ENCODE results near the gene DCP1A.
A peak's percentile ranks its signal among the peaks of the same experiment; 100 is the strongest.
"Not testable (repeated sequence)": the region's sequence is repeated elsewhere in the genome, so short reads cannot be mapped to it uniquely, and the experiment has no call there.

The DCP1A gene

DNA sequence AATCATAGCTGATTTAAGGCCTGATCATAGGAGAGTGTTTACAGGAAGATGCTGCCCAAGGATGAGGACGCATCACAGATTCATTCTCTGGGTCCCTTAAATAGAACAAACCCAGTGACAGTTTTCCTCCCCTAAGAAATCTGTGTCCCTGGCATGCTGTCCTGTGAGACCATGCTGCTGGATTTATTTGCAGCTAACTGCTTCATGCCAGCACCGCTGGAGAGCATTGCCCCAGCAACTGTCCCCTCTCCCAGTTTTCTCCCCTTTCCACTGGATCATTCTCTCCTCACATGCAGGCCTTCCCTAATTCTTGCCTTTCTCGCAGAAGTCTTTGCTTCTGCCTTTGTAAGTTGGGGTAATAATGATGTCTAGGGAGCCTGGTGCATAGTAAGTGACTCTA lies 29.3 kb upstream of the DCP1A start:
- no peak overlapping the region for H3K4me3 ChIP-seq (ENCODE audit: low read depth, low read length)
- TF ChIP-seq, protein P1, sequence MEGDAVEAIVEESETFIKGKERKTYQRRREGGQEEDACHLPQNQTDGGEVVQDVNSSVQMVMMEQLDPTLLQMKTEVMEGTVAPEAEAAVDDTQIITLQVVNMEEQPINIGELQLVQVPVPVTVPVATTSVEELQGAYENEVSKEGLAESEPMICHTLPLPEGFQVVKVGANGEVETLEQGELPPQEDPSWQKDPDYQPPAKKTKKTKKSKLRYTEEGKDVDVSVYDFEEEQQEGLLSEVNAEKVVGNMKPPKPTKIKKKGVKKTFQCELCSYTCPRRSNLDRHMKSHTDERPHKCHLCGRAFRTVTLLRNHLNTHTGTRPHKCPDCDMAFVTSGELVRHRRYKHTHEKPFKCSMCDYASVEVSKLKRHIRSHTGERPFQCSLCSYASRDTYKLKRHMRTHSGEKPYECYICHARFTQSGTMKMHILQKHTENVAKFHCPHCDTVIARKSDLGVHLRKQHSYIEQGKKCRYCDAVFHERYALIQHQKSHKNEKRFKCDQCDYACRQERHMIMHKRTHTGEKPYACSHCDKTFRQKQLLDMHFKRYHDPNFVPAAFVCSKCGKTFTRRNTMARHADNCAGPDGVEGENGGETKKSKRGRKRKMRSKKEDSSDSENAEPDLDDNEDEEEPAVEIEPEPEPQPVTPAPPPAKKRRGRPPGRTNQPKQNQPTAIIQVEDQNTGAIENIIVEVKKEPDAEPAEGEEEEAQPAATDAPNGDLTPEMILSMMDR (IDR thresholded peaks at IDR 0.05; ENCODE audit: insufficient read depth, low read depth, low read length, missing control alignments): no peak
- no peak for DNase-seq (ENCODE audit: low read depth)

DNA sequence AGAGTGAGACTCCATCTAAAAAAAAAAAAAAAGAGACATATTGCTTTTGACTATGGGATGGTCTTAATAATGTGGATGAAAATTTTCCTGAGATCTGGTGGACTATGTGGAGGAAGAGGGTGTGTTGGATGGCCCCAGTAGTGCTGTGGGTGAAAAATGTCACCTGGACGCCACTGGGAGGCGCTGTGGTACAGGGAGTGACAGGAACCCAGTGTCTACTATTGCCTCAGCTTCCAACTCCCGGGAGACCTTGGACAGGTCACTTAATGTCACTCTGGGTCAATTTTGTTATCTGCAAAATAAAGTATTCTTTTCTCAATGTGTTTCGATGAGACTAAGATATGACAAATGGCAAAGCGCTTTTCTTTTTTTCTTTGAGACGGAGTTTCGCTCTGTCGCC lies 27.7 kb upstream of the DCP1A start:
- H3K4me3 ChIP-seq (ENCODE audit: low read depth, low read length): no peak overlapping the region
- TF ChIP-seq, protein P1 (IDR thresholded peaks at IDR 0.05; ENCODE audit: insufficient read depth, low read depth, low read length, missing control alignments): peak; percentile 89
- peak; percentile 73 for DNase-seq (ENCODE audit: low read depth)

DNA sequence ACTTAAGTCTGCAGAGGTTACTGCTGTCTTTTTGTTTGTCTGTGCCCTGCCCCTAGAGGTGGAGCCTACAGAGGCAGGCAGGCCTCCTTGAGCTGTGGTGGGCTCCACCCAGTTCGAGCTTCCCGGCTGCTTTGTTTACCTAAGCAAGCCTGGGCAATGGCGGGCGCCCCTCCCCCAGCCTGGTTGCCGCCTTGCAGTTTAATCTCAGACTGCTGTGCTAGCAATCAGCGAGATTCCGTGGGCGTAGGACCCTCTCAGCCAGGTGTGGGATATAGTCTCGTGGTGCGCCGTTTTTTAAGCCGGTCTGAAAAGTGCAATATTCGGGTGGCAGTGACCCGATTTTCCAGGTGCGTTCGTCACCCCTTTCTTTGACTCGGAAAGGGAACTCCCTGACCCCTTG lies 23.4 kb upstream of the DCP1A start:
- H3K4me3 ChIP-seq (ENCODE audit: low read depth, low read length); DNase-seq (ENCODE audit: low read depth): not testable (repeated sequence)

DNA sequence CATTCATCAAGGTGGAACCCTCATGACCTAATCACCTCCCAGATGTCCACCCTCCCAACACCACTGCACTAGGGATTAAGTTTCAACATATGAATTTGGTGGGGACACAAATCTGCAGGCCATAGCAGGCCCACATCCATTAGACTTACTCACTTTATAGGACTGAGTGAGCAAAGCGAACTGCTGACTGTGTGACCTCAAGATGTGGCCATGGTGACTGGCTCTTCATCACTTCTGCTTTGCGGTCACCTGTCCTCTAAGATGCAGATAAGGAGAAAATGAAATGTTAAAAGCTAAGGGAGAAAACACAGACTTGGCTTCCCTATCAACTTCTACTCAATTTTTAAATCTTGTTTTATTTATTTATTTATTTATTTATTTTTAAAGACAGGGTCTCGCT lies 14.5 kb upstream of the DCP1A start:
- DNase-seq (ENCODE audit: low read depth): no peak
- TF ChIP-seq, protein P1 (IDR thresholded peaks at IDR 0.05; ENCODE audit: insufficient read depth, low read depth, low read length, missing control alignments): no peak
- no peak overlapping the region for H3K4me3 ChIP-seq (ENCODE audit: low read depth, low read length)

DNA sequence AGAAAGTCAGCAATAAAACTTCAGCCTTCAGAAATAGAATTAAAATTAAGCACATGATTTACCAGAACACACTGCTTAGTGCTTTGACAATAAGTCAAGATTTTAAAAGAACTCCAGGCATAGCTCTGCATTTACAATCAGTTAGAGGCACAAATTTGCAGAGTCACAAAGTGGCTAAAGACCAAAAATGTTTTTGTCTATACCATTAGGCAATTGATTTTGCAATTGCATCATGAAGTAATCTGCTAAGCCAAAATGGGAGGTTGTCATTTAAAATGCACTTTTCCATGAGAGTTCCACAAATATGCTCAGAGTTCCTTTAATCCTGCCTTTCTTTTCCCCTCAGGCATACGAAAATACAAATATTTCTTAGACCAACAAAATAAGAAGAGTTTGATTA lies 10.1 kb upstream of the DCP1A start:
- TF ChIP-seq, protein P1 (IDR thresholded peaks at IDR 0.05; ENCODE audit: insufficient read depth, low read depth, low read length, missing control alignments): no peak
- H3K4me3 ChIP-seq (ENCODE audit: low read depth, low read length): no peak overlapping the region
- no peak for DNase-seq (ENCODE audit: low read depth)

DNA sequence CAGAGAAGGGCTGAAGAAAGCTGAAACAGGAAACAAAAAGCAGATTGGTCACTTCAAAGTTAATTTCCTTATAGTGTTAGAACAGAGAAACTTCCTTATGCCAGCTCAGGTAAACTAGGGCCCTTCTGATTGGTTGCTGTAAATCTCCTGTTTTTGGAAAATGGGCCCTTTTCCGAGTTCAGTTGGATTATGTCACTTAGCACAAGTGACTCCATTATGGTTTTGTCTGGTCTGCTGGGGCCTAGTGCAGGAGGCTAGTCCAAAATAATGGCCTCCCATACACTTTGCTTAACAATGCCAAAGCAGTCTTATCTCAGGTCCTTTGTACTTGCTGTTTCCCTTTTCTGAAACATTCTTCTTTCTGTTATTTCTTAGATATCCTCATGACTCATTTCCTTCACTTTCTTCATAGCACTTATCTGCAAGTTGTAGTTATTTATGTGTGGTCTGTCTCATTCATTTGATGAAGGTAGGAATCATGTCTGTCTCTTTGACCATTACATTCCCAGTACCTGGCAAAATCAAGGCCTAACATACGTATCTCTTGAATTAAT lies 7.7 kb upstream of the DCP1A start:
- H3K4me3 ChIP-seq (ENCODE audit: low read depth, low read length): no peak overlapping the region
- DNase-seq (ENCODE audit: low read depth): no peak
- TF ChIP-seq, protein P1 (IDR thresholded peaks at IDR 0.05; ENCODE audit: insufficient read depth, low read depth, low read length, missing control alignments): no peak

DNA sequence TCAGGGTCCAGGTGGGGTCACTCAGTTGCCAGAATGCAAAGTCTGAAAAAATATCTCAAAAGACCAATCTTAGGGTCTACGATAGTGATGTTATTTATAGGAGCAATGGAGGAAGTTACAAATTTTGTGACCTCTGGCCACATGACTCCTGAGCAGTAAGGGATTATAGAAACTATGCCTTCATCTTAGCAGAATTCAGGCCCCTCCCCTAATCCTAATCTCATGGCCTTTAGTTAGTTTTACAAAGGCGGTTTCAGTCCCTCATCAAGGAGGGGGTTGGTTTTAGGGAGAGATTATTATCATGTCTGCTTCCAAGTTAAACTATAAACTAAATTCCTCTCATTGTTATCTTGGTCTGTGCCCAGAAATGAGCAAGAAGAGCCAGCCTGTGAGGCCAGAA lies 5.9 kb upstream of the DCP1A start:
- TF ChIP-seq, protein P1 (IDR thresholded peaks at IDR 0.05; ENCODE audit: insufficient read depth, low read depth, low read length, missing control alignments): no peak
- no peak for DNase-seq (ENCODE audit: low read depth)
- no peak overlapping the region for H3K4me3 ChIP-seq (ENCODE audit: low read depth, low read length)

Data from GM12865 (cell line).